ENCODE measurements around the gene MEG3. TPM values are rescaled to one million over a fixed set of nuclear protein-coding genes. Genes with fewer than 3 reads are reported as not detected.

MEG3 gene
- total RNA-seq, 3 donors from 2014 or later: 0.91 to 1.3 (median 1.1) TPM

- ATAC-seq (no peak), DNase-seq (no peak)
- peaks cover 14% of the 10 kb centered on the region for H3K27me3 Mint-ChIP-seq (ENCODE audit: low read depth)
- no peaks in the 10 kb centered on the region for H3K9me3 Mint-ChIP-seq
- H3K4me1 Mint-ChIP-seq (ENCODE audit: low read depth): no peaks in the 10 kb centered on the region
- no peaks in the 10 kb centered on the region for H3K36me3 Mint-ChIP-seq (ENCODE audit: insufficient read depth)
- no peak overlapping the region for H3K4me3 Mint-ChIP-seq
Observed at GRCh38 chr14:100784523-100785337, 41.2 kb upstream of the MEG3 start.

GRCh38 chr14:100785338-100785615 lies 40.6 kb upstream of the MEG3 start:
- H3K4me3 Mint-ChIP-seq: no peak overlapping the region
- no peaks in the 10 kb centered on the region for H3K9me3 Mint-ChIP-seq
- DNase-seq (no peak), ATAC-seq (no peak)
- peaks cover 14% of the 10 kb centered on the region for H3K27me3 Mint-ChIP-seq (ENCODE audit: low read depth)
- no peaks in the 10 kb centered on the region for H3K4me1 Mint-ChIP-seq (ENCODE audit: low read depth)
- H3K36me3 Mint-ChIP-seq (ENCODE audit: insufficient read depth): no peaks in the 10 kb centered on the region

DNA sequence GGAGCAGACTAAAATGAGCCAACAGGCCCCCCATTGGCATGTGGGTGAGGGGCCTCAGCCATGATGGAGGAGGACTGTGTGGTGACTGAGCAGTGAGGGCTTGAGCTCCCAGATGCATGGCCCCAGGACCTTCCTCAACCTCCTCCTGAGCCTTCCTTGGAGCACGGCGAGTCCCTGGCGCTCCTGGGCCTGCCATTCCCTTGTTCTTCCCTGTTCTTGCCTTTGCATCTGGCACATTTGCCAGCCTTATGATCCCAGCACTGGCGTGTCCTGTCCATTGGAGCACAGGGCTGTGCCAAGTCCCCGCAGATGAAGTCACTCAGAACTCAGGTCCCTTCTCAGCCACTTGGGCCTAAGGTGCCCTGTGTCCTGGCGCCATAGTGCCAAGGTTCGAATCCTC lies 40.3 kb upstream of the MEG3 start:
- no peak for ATAC-seq
- H3K36me3 Mint-ChIP-seq (ENCODE audit: insufficient read depth): no peaks in the 10 kb centered on the region
- no peaks in the 10 kb centered on the region for H3K4me1 Mint-ChIP-seq (ENCODE audit: low read depth)
- H3K9me3 Mint-ChIP-seq: no peaks in the 10 kb centered on the region
- H3K4me3 Mint-ChIP-seq: no peak overlapping the region
- peaks cover 17% of the 10 kb centered on the region for H3K27me3 Mint-ChIP-seq (ENCODE audit: low read depth)
- DNase-seq: no peak

GRCh38 chr14:100786131-100786530 lies 39.8 kb upstream of the MEG3 start:
- H3K4me3 Mint-ChIP-seq: no peak overlapping the region
- H3K36me3 Mint-ChIP-seq (ENCODE audit: insufficient read depth): no peaks in the 10 kb centered on the region
- DNase-seq (no peak), ATAC-seq (no peak)
- no peaks in the 10 kb centered on the region for H3K4me1 Mint-ChIP-seq (ENCODE audit: low read depth)
- H3K9me3 Mint-ChIP-seq: no peaks in the 10 kb centered on the region
- peaks cover 21% of the 10 kb centered on the region for H3K27me3 Mint-ChIP-seq (ENCODE audit: low read depth)

DNA sequence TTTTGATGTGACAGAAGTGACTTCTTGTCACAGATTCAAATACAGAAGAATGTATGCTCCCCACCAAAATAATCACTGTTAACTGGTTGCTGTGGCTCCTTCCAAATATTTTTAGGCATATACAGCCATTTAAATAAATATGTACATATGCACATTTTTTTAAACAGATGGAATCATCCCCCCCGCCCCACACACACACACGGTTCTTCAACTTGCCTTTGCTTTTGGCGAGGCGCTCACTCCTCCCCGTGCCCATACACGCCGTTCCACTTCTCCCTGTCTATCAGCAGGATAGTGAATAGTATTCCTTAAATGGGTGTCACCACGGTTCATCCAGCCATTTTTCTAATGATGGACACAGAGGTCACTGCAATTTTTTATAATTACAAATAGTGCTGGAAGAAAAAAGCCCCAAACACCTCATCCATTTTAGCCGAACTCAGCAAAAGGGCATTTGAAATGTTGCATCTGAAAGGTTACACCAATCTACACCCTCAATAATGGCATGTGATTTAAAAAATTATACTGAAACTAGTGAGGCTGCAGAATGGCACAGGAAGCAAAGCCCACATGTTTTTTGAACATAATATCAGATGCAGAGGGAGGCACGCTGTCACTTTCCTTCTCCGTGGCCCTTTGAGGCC lies 39.2 kb upstream of the MEG3 start:
- H3K9me3 Mint-ChIP-seq: no peaks in the 10 kb centered on the region
- H3K4me1 Mint-ChIP-seq (ENCODE audit: low read depth): no peaks in the 10 kb centered on the region
- H3K4me3 Mint-ChIP-seq: no peak overlapping the region
- H3K36me3 Mint-ChIP-seq (ENCODE audit: insufficient read depth): no peaks in the 10 kb centered on the region
- ATAC-seq: no peak
- no peak for DNase-seq
- peaks cover 21% of the 10 kb centered on the region for H3K27me3 Mint-ChIP-seq (ENCODE audit: low read depth)

DNA sequence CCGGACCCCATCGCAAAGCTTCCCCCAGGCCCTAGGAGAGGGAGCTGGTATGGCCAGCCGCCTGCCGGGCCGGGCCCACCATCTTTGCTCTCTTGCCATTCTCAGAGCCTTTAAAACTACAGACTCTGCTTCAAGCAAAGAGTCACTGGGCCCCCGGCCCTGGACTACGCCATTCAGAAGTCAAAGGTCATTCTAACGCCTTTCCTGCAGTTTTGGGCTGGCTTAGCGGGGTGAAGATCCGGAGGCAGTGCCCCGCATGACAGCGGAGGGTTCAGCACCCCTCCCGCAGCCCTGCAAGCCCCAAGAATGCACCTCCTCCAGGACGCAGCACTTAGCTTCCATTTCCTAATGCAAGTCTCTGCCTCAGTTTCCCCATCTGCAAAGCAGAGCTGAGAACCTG lies 38.3 kb upstream of the MEG3 start:
- no peak for ATAC-seq
- H3K27me3 Mint-ChIP-seq (ENCODE audit: low read depth): peaks cover 27% of the 10 kb centered on the region
- no peaks in the 10 kb centered on the region for H3K4me1 Mint-ChIP-seq (ENCODE audit: low read depth)
- no peaks in the 10 kb centered on the region for H3K9me3 Mint-ChIP-seq
- H3K4me3 Mint-ChIP-seq: no peak overlapping the region
- no peaks in the 10 kb centered on the region for H3K36me3 Mint-ChIP-seq (ENCODE audit: insufficient read depth)
- no peak for DNase-seq

GRCh38 chr14:100788517-100788916 lies 37.4 kb upstream of the MEG3 start:
- Mint-ChIP-seq H3K36me3 (ENCODE audit: insufficient read depth) (no peaks in the 10 kb centered on the region), H3K4me1 (ENCODE audit: low read depth) (no peaks in the 10 kb centered on the region), H3K4me3 (no peak overlapping the region), H3K9me3 (no peaks in the 10 kb centered on the region), H3K27me3 (ENCODE audit: low read depth) (peaks cover 28% of the 10 kb centered on the region)
- ATAC-seq (no peak), DNase-seq (no peak)

GRCh38 chr14:100788942-100789341 lies 37.0 kb upstream of the MEG3 start:
- no peak overlapping the region for H3K4me3 Mint-ChIP-seq
- ATAC-seq: no peak
- H3K9me3 Mint-ChIP-seq: no peaks in the 10 kb centered on the region
- DNase-seq: no peak
- H3K27me3 Mint-ChIP-seq (ENCODE audit: low read depth): peaks cover 28% of the 10 kb centered on the region
- no peaks in the 10 kb centered on the region for H3K4me1 Mint-ChIP-seq (ENCODE audit: low read depth)
- no peaks in the 10 kb centered on the region for H3K36me3 Mint-ChIP-seq (ENCODE audit: insufficient read depth)

- ATAC-seq: no peak
- Mint-ChIP-seq H3K4me1 (ENCODE audit: low read depth) (no peaks in the 10 kb centered on the region), H3K27me3 (ENCODE audit: low read depth) (peaks cover 32% of the 10 kb centered on the region), H3K36me3 (ENCODE audit: insufficient read depth) (no peaks in the 10 kb centered on the region), H3K9me3 (no peaks in the 10 kb centered on the region), H3K4me3 (no peak overlapping the region)
- DNase-seq: no peak
Observed at GRCh38 chr14:100789460-100790417, 36.2 kb upstream of the MEG3 start.

GRCh38 chr14:100790502-100791347 lies 35.2 kb upstream of the MEG3 start:
- ATAC-seq (no peak), DNase-seq (no peak)
- Mint-ChIP-seq H3K4me1 (ENCODE audit: low read depth) (no peaks in the 10 kb centered on the region), H3K9me3 (no peaks in the 10 kb centered on the region), H3K4me3 (no peak overlapping the region), H3K36me3 (ENCODE audit: insufficient read depth) (no peaks in the 10 kb centered on the region), H3K27me3 (ENCODE audit: low read depth) (peaks cover 32% of the 10 kb centered on the region)

DNA sequence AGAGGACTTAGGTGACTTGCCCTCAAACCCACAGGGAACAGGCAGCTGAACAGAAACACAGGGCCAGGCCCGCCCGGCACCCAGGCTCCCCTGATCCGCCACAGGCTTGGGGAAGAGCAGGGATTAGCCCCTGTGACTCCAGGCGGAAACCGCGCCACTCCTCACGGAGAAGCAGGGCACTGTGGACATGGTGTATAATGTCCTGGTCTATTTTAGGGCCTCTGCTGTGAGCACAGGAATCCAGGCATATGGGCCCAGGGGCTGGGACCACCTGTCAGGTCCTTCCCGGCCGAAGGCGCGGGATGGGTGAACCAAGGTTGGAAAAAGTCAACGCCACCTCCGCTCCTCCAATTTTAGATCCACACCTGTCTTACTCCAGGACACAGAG lies 34.6 kb upstream of the MEG3 start:
- H3K4me3 Mint-ChIP-seq: no peak overlapping the region
- H3K4me1 Mint-ChIP-seq (ENCODE audit: low read depth): no peaks in the 10 kb centered on the region
- DNase-seq (no peak), ATAC-seq (no peak)
- peaks cover 32% of the 10 kb centered on the region for H3K27me3 Mint-ChIP-seq (ENCODE audit: low read depth)
- H3K36me3 Mint-ChIP-seq (ENCODE audit: insufficient read depth): no peaks in the 10 kb centered on the region
- H3K9me3 Mint-ChIP-seq: no peaks in the 10 kb centered on the region

DNA sequence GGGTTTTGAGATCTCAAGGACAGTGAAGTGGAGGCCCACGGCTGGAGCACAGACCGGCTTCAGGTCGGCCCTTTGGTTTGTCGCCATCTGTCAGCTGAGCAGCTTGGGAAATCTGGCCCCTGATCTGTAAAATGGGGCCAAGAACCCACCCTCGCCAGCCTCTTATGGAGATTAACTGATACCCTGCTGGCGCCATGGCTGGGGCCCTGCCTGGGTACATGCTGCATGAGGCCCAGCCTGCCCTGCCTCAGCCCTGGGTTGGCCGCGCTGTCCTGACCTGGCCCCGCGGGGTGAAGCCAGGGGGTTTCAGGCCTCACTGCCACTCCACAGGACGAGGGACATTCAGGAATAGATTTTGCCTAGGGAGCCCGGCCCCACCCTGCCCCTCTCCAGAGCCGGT lies 33.9 kb upstream of the MEG3 start:
- no peaks in the 10 kb centered on the region for H3K9me3 Mint-ChIP-seq
- peaks cover 36% of the 10 kb centered on the region for H3K27me3 Mint-ChIP-seq (ENCODE audit: low read depth)
- no peak for ATAC-seq
- no peaks in the 10 kb centered on the region for H3K4me1 Mint-ChIP-seq (ENCODE audit: low read depth)
- no peak for DNase-seq
- no peak overlapping the region for H3K4me3 Mint-ChIP-seq
- H3K36me3 Mint-ChIP-seq (ENCODE audit: insufficient read depth): no peaks in the 10 kb centered on the region

DNA sequence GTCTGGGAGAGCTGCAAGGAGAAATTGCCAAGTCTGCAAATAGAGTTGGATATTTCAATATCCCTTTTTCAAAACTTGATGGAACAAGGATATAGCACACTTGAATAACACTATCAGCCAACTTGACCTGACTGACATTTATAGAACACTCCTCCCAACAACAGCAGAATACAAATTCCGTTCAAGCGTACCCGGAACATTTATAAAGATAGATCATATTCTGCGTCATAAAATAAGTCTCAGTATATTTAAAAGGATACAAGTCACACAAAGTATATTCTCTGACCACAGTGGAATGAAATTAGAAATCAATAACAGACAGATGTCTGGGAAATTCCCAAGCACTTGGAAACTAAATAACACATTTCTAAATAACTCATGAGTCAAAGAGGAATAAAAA lies 29.0 kb upstream of the MEG3 start:
- Mint-ChIP-seq H3K4me1 (ENCODE audit: low read depth) (no peaks in the 10 kb centered on the region), H3K27me3 (ENCODE audit: low read depth) (peaks cover 19% of the 10 kb centered on the region), H3K9me3 (no peaks in the 10 kb centered on the region), H3K36me3 (ENCODE audit: insufficient read depth) (no peaks in the 10 kb centered on the region), H3K4me3 (no peak overlapping the region)
- DNase-seq (no peak), ATAC-seq (no peak)

DNA sequence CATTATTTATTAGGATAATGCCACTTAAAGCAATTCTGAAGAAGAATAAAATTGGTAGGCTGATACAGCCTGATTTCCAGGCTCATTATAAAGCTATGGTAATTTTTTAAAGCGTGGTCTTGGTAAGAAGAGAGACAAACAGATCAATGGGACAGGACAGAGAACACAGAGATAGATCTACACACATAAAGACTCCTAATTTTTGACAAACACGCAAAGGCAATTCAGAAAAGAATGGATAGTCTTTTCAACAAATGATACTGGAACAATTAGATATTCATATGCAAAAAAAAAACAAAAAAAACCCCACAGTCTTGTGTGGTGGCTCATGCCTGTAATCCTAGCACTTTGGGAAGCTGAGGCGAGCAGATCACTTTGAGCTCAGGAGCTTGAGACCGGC lies 25.9 kb upstream of the MEG3 start:
- DNase-seq: no peak
- no peaks in the 10 kb centered on the region for H3K4me1 Mint-ChIP-seq (ENCODE audit: low read depth)
- peaks cover 10% of the 10 kb centered on the region for H3K27me3 Mint-ChIP-seq (ENCODE audit: low read depth)
- H3K36me3 Mint-ChIP-seq (ENCODE audit: insufficient read depth): no peaks in the 10 kb centered on the region
- H3K9me3 Mint-ChIP-seq: no peaks in the 10 kb centered on the region
- H3K4me3 Mint-ChIP-seq: no peak overlapping the region
- no peak for ATAC-seq
